Breast epithelium (tissue), 3 donors: Measurements from ENCODE around the gene NR3C1.

Experiments
- CTCF ChIP-seq, 3 donors: fragments of 450-650 bp; IDR thresholded peaks; one replicate each; pipeline ENCODE4 v1.5.1; 2016 to 2017; ENCODE audit warnings: antibody characterized with exemption in 3 of 3, mild to moderate bottlenecking in 3 of 3, moderate library complexity in 3 of 3
- POLR2A ChIP-seq: fragments of 450-650 bp; IDR thresholded peaks from one replicate; pipeline ENCODE4 v1.6.1; 2016; ENCODE audit warnings: antibody characterized with exemption, mild to moderate bottlenecking, moderate library complexity
- POLR2AphosphoS5 ChIP-seq, 3 donors: sonication (generic); formaldehyde crosslinking; IDR thresholded peaks; one replicate each; pipeline ENCODE4 v1.6.1; 2017; ENCODE audit warnings: antibody characterized with exemption in 3 of 3

GRCh38 chr5:143338658-143339366 lies 64.7 kb downstream of the NR3C1 start:
- no peak for TF ChIP-seq POLR2A
- TF ChIP-seq CTCF (IDR thresholded peaks at IDR 0.05) = no peak
- TF ChIP-seq POLR2AphosphoS5 (IDR thresholded peaks at IDR 0.05) = no peak
